Natural killer cell (primary cell): ENCODE data around the gene CST9L. TPM values are rescaled to one million over a fixed set of nuclear protein-coding genes. Genes with fewer than 3 reads are reported as not detected.

ENCODE experiments used
- ATAC-seq, 3 donors: fragments of 150-1000 bp in 2 of 3; fragments of 200-7000 bp in 1 of 3; cut with Tn5 transposase; 1 replicate in 1 of 3; 2 replicates in 2 of 3; pipeline ENCODE4 v1.10.0; 2021; ENCODE audit warnings: mild to moderate bottlenecking in 2 of 3, moderate library complexity in 2 of 3
- DNase-seq, 2 donors: peaks; one replicate each; pipeline versions ENCODE4 v3.0.0 to v3.0.0-alpha.2; 2013 to 2021; ENCODE audit warnings: mixed read lengths in 1 of 2
- H3K27ac ChIP-seq: one replicate; pipeline ENCODE4 v1.5.1; 2013; ENCODE audit warnings: mild to moderate bottlenecking, low read length
- H3K27me3 ChIP-seq: one replicate; pipeline ENCODE4 v1.6.1; 2013; ENCODE audit warnings: low read length; ENCODE audit not compliant: control insufficient read depth, insufficient read depth
- H3K36me3 ChIP-seq: one replicate; pipeline ENCODE4 v1.6.1; 2013; ENCODE audit warnings: low read length; ENCODE audit not compliant: control insufficient read depth, insufficient read depth
- H3K4me1 ChIP-seq: one replicate; pipeline ENCODE4 v1.6.1; 2013; ENCODE audit warnings: low read length; ENCODE audit not compliant: control insufficient read depth, insufficient read depth
- H3K4me3 ChIP-seq: one replicate; pipeline ENCODE4 v1.5.1; 2013; ENCODE audit warnings: low read length
- H3K9me3 ChIP-seq: one replicate; pipeline ENCODE4 v1.6.1; 2013; ENCODE audit warnings: low read length; ENCODE audit not compliant: control insufficient read depth, insufficient read depth
- H3K27ac Mint-ChIP-seq, 2 donors: one replicate each; pipeline ENCODE4 v1.8.0; 2022; ENCODE audit warnings: mild to moderate bottlenecking in 2 of 2, mixed read lengths in 2 of 2, moderate library complexity in 1 of 2
- H3K27me3 Mint-ChIP-seq, 2 donors: one replicate each; pipeline ENCODE4 v1.8.0; 2022; ENCODE audit warnings: low read depth in 2 of 2, mixed read lengths in 2 of 2
- H3K36me3 Mint-ChIP-seq: one replicate; pipeline ENCODE4 v1.8.0; 2022; ENCODE audit warnings: mixed read lengths
- H3K4me1 Mint-ChIP-seq, 2 donors: one replicate each; pipeline ENCODE4 v1.8.0; 2022; ENCODE audit warnings: mixed read lengths in 2 of 2
- H3K4me3 Mint-ChIP-seq: one replicate; pipeline ENCODE4 v1.8.0; 2022; ENCODE audit warnings: mild to moderate bottlenecking, moderate library complexity, mixed read lengths
- H3K9me3 Mint-ChIP-seq, 2 donors: one replicate each; pipeline ENCODE4 v1.8.0; 2022; ENCODE audit warnings: mixed read lengths in 2 of 2
- CTCF ChIP-seq: fragments of 200-600 bp; IDR thresholded peaks from one replicate; pipeline ENCODE4 v1.8.0; 2022; ENCODE audit warnings: antibody characterized with exemption
- WGBS: methylation state at CpG from one replicate; pipeline ENCODE4 v1.1.7; 2013; ENCODE audit warnings: missing lambda C conversion rate; ENCODE audit not compliant: insufficient coverage; 5-methylcytosine and 5-hydroxymethylcytosine counted together
- intact Hi-C: fragments of 100-400 bp; cut with micrococcal nuclease; formaldehyde crosslinking; loops from one replicate; pipeline ENCODE4 v1.14.2; 2022
- total RNA-seq, 4 donors: library from RNA; stranded (reverse); fragments of 120-200 nt in 1 of 4; gene quantifications; one replicate each; pipeline versions ENCODE4 v1.2.3 to v1.2.4, GENCODE V29; 2013 to 2022

Gene CST9L
- total RNA-seq, 3 donors from 2014 or later (not counting 1 experiment from before 2014, with no cell fraction given): not detected

GRCh38 chr20:23544133-23544532, 24.2 kb downstream of the CST9L start:
- DNase-seq (no peak), ATAC-seq (no peak)
- WGBS: 94% methylated on average over 5 of the region's 6 CpGs
- Histone ChIP-seq H3K4me1 (no peaks in the 10 kb centered on the region), H3K36me3 (no peaks in the 10 kb centered on the region), H3K4me3 (no peak overlapping the region), H3K27me3 (no peaks in the 10 kb centered on the region), H3K27ac (no peak overlapping the region), H3K9me3 (no peaks in the 10 kb centered on the region)
- Mint-ChIP-seq H3K4me3 (no peak overlapping the region), H3K9me3 (no peaks in the 10 kb centered on the region), H3K36me3 (no peaks in the 10 kb centered on the region), H3K27ac (no peak overlapping the region), H3K27me3 (peaks cover 0 to 3% of the 10 kb centered on the region in 2 donors), H3K4me1 (no peaks in the 10 kb centered on the region)
- intact Hi-C loops: loop anchor here (5.0 kb wide), 1 partner anchor 38 kb away; no protein-coding TSS in a partner anchor
- TF ChIP-seq CTCF: no peak

GRCh38 chr20:23542801-23543200, 25.5 kb downstream of the CST9L start:
- H3K4me1 Mint-ChIP-seq: no peaks in the 10 kb centered on the region
- H3K4me3 Mint-ChIP-seq: no peak overlapping the region
- intact Hi-C loops: loop anchor here (5.0 kb wide), 1 partner anchor 40 kb away; no protein-coding TSS in a partner anchor

GRCh38 chr20:23541776-23542175, 26.5 kb downstream of the CST9L start:
- H3K36me3 Mint-ChIP-seq: no peaks in the 10 kb centered on the region
- no peak overlapping the region for H3K27ac Mint-ChIP-seq
- WGBS: 83% methylated on average over 2 of the region's 2 CpGs
- H3K4me1 ChIP-seq: no peaks in the 10 kb centered on the region
- no peak overlapping the region for H3K4me3 ChIP-seq
- no peaks in the 10 kb centered on the region for H3K9me3 ChIP-seq
- no peak for TF ChIP-seq CTCF
- ATAC-seq (no peak), DNase-seq (no peak)
- H3K9me3 Mint-ChIP-seq: no peaks in the 10 kb centered on the region
- no peak overlapping the region for H3K4me3 Mint-ChIP-seq
- peaks cover 0 to 3% of the 10 kb centered on the region in 2 donors for H3K27me3 Mint-ChIP-seq
- no peak overlapping the region for H3K27ac ChIP-seq
- intact Hi-C loops: loop anchor here (5.0 kb wide), 1 partner anchor 41 kb away; no protein-coding TSS in a partner anchor
- no peaks in the 10 kb centered on the region for H3K4me1 Mint-ChIP-seq
- no peaks in the 10 kb centered on the region for H3K27me3 ChIP-seq
- no peaks in the 10 kb centered on the region for H3K36me3 ChIP-seq

More at GRCh38 chr20:23542801-23543200, 25.5 kb downstream of the CST9L start:
- no peaks in the 10 kb centered on the region for H3K9me3 ChIP-seq
- H3K4me1 ChIP-seq: no peaks in the 10 kb centered on the region
- Mint-ChIP-seq H3K9me3 (no peaks in the 10 kb centered on the region), H3K27ac (no peak overlapping the region), H3K36me3 (no peaks in the 10 kb centered on the region), H3K27me3 (peaks cover 0 to 3% of the 10 kb centered on the region in 2 donors)
- no peak overlapping the region for H3K27ac ChIP-seq
- no peak for TF ChIP-seq CTCF
- no peak overlapping the region for H3K4me3 ChIP-seq
- 54% methylated on average over 5 of the region's 5 CpGs for WGBS
- ATAC-seq: no peak
- no peaks in the 10 kb centered on the region for H3K36me3 ChIP-seq
- no peak for DNase-seq
- H3K27me3 ChIP-seq: no peaks in the 10 kb centered on the region

GRCh38 chr20:23541330-23541729, 27.0 kb downstream of the CST9L start:
- H3K27ac Mint-ChIP-seq: no peak overlapping the region
- no peak overlapping the region for H3K4me3 Mint-ChIP-seq
- H3K27me3 Mint-ChIP-seq: peaks cover 0 to 3% of the 10 kb centered on the region in 2 donors
- DNase-seq: no peak
- Histone ChIP-seq H3K27me3 (no peaks in the 10 kb centered on the region), H3K27ac (no peak overlapping the region), H3K4me1 (no peaks in the 10 kb centered on the region), H3K9me3 (no peaks in the 10 kb centered on the region), H3K4me3 (no peak overlapping the region), H3K36me3 (no peaks in the 10 kb centered on the region)
- no peak for TF ChIP-seq CTCF
- no peaks in the 10 kb centered on the region for H3K36me3 Mint-ChIP-seq
- H3K4me1 Mint-ChIP-seq: no peaks in the 10 kb centered on the region
- H3K9me3 Mint-ChIP-seq: no peaks in the 10 kb centered on the region
- WGBS: 50% methylated on average over 1 of the region's 1 CpG
- no peak for ATAC-seq
- intact Hi-C loops: loop anchor here (5.0 kb wide), 1 partner anchor 41 kb away; no protein-coding TSS in a partner anchor
